ENCODE data around the gene GATC.

DNA sequence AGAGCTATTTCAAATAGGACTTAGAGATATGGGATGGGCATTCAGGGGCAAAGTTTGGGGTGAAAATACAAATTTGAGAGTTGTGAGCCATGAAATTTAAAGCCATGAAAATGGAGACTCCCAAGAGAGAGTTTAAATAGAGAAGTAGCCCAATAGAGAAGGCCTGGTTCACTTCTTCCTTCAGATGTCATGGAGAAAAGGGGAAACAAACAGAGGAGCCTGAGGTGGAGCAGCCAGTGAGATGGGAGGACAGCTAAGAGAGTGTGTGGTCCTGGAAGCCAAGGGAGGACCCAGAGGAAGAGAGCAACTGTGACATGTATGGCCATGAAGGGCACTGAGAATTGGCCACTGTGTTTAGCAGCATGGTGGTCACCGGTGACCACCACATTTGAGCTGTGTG lies 37.4 kb downstream of the GATC start:
- TF ChIP-seq, protein P1, sequence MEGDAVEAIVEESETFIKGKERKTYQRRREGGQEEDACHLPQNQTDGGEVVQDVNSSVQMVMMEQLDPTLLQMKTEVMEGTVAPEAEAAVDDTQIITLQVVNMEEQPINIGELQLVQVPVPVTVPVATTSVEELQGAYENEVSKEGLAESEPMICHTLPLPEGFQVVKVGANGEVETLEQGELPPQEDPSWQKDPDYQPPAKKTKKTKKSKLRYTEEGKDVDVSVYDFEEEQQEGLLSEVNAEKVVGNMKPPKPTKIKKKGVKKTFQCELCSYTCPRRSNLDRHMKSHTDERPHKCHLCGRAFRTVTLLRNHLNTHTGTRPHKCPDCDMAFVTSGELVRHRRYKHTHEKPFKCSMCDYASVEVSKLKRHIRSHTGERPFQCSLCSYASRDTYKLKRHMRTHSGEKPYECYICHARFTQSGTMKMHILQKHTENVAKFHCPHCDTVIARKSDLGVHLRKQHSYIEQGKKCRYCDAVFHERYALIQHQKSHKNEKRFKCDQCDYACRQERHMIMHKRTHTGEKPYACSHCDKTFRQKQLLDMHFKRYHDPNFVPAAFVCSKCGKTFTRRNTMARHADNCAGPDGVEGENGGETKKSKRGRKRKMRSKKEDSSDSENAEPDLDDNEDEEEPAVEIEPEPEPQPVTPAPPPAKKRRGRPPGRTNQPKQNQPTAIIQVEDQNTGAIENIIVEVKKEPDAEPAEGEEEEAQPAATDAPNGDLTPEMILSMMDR (IDR thresholded peaks at IDR 0.05; ENCODE audit: low read depth, low read length) = no peak
- no peak for TF ChIP-seq EZH2phosphoT487 (IDR thresholded peaks at IDR 0.05; ENCODE audit: low read depth)
